Stomach (tissue), 4 donors: ENCODE data around the gene CBR3.

Experiments
- EP300 ChIP-seq: sonication (generic); formaldehyde crosslinking; IDR thresholded peaks from one replicate; pipeline ENCODE4 v1.6.1; 2017; ENCODE audit warnings: antibody characterized with exemption
- POLR2A ChIP-seq, 4 donors: fragments of 450-650 bp; IDR thresholded peaks; one replicate each; pipeline ENCODE4 v1.6.1; 2016; ENCODE audit warnings: antibody characterized with exemption in 4 of 4, control low read depth in 2 of 4, mild to moderate bottlenecking in 1 of 4, moderate library complexity in 1 of 4
- POLR2AphosphoS5 ChIP-seq, 3 donors: sonication (generic); formaldehyde crosslinking; IDR thresholded peaks; one replicate each; pipeline ENCODE4 v1.6.1; 2016; ENCODE audit warnings: antibody characterized with exemption in 3 of 3
- TF ChIP-seq, protein P1 (sequence below), 7 experiments: fragments of 450-650 bp in 4 of 7; fragments of 200-600 bp in 3 of 7; sonication (generic) in 3 of 7; IDR thresholded peaks; one replicate each; pipeline ENCODE4 v1.5.1; 2016 to 2019; ENCODE audit warnings: antibody characterized with exemption in 7 of 7, control low read depth in 2 of 7, mild to moderate bottlenecking in 1 of 7

DNA sequence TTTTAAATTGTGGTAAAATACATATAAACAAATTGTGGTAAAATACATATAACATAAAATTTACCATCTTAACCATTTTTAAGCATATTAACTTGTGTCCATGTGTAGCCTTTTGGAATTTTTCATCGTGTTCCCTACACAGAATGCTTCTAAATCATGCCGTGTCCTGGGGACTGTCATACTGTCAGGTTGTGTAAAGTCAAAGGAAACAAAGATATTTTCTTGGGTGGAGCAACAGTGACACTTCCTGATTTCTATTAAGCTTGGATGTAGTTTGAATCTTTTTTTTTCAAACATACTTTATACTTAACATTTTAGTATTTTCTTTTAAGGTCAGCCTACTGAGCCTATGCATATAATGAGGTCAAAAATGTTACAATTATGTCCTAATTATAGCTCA, 54.1 kb downstream of the CBR3 start:
- no peak for TF ChIP-seq POLR2A (IDR thresholded peaks at IDR 0.05)
- TF ChIP-seq, protein P1, sequence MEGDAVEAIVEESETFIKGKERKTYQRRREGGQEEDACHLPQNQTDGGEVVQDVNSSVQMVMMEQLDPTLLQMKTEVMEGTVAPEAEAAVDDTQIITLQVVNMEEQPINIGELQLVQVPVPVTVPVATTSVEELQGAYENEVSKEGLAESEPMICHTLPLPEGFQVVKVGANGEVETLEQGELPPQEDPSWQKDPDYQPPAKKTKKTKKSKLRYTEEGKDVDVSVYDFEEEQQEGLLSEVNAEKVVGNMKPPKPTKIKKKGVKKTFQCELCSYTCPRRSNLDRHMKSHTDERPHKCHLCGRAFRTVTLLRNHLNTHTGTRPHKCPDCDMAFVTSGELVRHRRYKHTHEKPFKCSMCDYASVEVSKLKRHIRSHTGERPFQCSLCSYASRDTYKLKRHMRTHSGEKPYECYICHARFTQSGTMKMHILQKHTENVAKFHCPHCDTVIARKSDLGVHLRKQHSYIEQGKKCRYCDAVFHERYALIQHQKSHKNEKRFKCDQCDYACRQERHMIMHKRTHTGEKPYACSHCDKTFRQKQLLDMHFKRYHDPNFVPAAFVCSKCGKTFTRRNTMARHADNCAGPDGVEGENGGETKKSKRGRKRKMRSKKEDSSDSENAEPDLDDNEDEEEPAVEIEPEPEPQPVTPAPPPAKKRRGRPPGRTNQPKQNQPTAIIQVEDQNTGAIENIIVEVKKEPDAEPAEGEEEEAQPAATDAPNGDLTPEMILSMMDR (IDR thresholded peaks at IDR 0.05), result no peak
- TF ChIP-seq EP300, result no peak
- TF ChIP-seq POLR2AphosphoS5 (IDR thresholded peaks at IDR 0.05), result no peak
